Heart left ventricle (tissue), 13 donors: ENCODE data around the gene TM4SF20.

Experiments
- CTCF ChIP-seq, 12 donors: fragments of 200-600 bp; sonication (generic) in 4 of 12; IDR thresholded peaks; one replicate each; pipeline versions ENCODE4 v1.5.0 to v1.8.0; 2018 to 2022; ENCODE audit warnings: antibody characterized with exemption in 12 of 12, mild to moderate bottlenecking in 5 of 12
- POLR2A ChIP-seq, 2 donors: fragments of 450-650 bp; IDR thresholded peaks; one replicate each; pipeline ENCODE4 v1.6.1; 2017; ENCODE audit warnings: antibody characterized with exemption in 2 of 2, mild to moderate bottlenecking in 2 of 2, moderate library complexity in 2 of 2
- donor health status: ischemic (EF 13 %, LVEDD 7.1; RV severe dilation, severe dysfunction).
- donor health status: DM: no; HTN: yes; CAD: no.
- donor health status: DM: no; HTN: no; CAD: no.
- donor health status: ischemic (EF 25% LVEDD 6.9; RV normal size, moderate dysfunction).
- donor health status: ischemic (EF 25% LVEDD 5.7; RV mildly dilated, moderate dysfunction).
- donor health status: ischemic (EF 35%, LVEDD 5.7; RV mildly dilated, moderate dysfunction).
- donor health status: nonischemic (EF 11% LVEDD 7.7; RV severe dilation, severe dysfunction).
- donor health status: DM: yes; HTN: yes; CAD: no.
- donor health status: PGD.
- donor health status: ischemic (EF 29% LVEDD 5.4; RV normal size, mild dysfunction).
- donor health status: nonischemic (EF 23%, LVEDD 6.1; RV moderate dilation, normal function).

GRCh38 chr2:227413371-227413770 is 34.3 kb upstream of the TM4SF20 start:
- TF ChIP-seq CTCF (IDR thresholded peaks at IDR 0.05) (no peak), POLR2A (IDR thresholded peaks at IDR 0.05) (no peak)
